Cardiac ventricle fibroblast (primary cell): Measurements from ENCODE around the gene TCF21. TPM values are rescaled to one million over a fixed set of nuclear protein-coding genes. Genes with fewer than 3 reads are reported as not detected.

Experiments
- total RNA-seq: library from RNA; depleted of rRNA; stranded (reverse); fragments of >200 nt; gene quantifications from 2 replicates; pipeline ENCODE4 v1.2.3, GENCODE V29; 2015

The TCF21 gene
- total RNA-seq: 26.9 and 28.5 TPM in 2 replicates

GRCh38 chr6:133888929-133889556, at the start of gene TCF21:
Gene TCF21 (plus strand): TSS chr6:133889113. CDS start chr6:133889398, 285 bp downstream.

Other genes with a start within 250 kb of the TCF21 start
- 15.5 and 20.8 TPM in 2 replicates for gene TBPL1, start 64.1 kb downstream of the TCF21 start, total RNA-seq
- gene SLC2A12, start 163.5 kb downstream of the TCF21 start, total RNA-seq: 1.1 and 1.7 TPM in 2 replicates